Measurements from ENCODE around the gene PLCB4.

DNA sequence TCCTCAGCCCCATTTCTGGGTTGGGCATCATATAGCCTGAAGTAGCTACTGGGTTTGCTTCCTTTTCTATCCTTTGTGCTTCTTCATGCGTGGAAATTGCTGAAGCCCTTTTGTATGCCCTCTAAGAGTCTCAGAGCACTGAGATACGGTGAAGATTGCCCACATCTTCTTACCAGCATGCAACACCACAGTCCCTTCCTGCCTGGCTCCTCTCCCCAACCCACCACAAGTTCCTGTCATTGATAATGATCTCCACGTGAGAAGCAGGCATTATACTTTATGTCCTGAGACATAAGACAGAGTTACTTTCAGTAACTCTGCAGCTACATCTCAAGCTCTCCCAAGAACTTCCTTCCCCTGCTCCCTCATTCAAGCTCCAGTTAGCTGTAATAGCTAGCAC lies 15.8 kb upstream of the PLCB4 start:
- TF ChIP-seq POLR2A (IDR thresholded peaks at IDR 0.05; ENCODE audit: low read depth, low read length) (no peak), POLR2AphosphoS5 (IDR thresholded peaks at IDR 0.05; ENCODE audit: low read depth, low read length) (no peak), SPI1 (IDR thresholded peaks at IDR 0.05; ENCODE audit: low read depth, low read length) (no peak)
